ENCODE results near the gene PPFIBP1. TPM values are rescaled to one million over a fixed set of nuclear protein-coding genes. Genes with fewer than 3 reads are reported as not detected.
A peak's percentile ranks its signal among the peaks of the same experiment; 100 is the strongest.

The PPFIBP1 gene
- total RNA-seq, 1 donor from 2014 or later: 184 TPM

DNA sequence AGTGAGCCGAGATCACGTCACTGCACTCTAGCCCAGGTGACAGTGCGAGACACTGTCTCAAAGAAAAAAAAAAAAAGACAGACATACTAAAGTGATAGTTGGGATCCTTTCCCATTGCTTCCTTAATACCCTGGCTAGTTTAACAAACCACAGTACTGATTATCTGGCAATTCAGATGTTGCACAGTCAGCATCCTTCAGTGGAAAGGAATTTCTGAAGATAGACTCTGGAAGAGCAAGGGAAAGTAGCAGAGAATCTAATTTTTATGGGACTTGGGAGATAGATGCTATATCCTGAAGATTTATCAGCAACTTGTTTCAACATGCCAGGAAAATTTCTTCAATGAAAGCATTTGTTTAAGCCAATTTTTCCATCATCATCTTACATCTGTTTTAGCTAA lies 6.5 kb upstream of the PPFIBP1 start:
- no peak overlapping the region for H3K4me3 Mint-ChIP-seq (ENCODE audit: unreplicated experiment)
- no peaks in the 10 kb centered on the region for H3K9me3 Mint-ChIP-seq (ENCODE audit: unreplicated experiment)
- TF ChIP-seq, protein P1, sequence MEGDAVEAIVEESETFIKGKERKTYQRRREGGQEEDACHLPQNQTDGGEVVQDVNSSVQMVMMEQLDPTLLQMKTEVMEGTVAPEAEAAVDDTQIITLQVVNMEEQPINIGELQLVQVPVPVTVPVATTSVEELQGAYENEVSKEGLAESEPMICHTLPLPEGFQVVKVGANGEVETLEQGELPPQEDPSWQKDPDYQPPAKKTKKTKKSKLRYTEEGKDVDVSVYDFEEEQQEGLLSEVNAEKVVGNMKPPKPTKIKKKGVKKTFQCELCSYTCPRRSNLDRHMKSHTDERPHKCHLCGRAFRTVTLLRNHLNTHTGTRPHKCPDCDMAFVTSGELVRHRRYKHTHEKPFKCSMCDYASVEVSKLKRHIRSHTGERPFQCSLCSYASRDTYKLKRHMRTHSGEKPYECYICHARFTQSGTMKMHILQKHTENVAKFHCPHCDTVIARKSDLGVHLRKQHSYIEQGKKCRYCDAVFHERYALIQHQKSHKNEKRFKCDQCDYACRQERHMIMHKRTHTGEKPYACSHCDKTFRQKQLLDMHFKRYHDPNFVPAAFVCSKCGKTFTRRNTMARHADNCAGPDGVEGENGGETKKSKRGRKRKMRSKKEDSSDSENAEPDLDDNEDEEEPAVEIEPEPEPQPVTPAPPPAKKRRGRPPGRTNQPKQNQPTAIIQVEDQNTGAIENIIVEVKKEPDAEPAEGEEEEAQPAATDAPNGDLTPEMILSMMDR (IDR thresholded peaks at IDR 0.05; ENCODE audit: unreplicated experiment): no peak
- peaks cover 4% of the 10 kb centered on the region for H3K27me3 Mint-ChIP-seq (ENCODE audit: unreplicated experiment)
- DNase-seq (ENCODE audit: low spot score): no peak
- H3K36me3 Mint-ChIP-seq (ENCODE audit: low read depth, unreplicated experiment): no peaks in the 10 kb centered on the region
- no peak overlapping the region for H3K27ac Mint-ChIP-seq (ENCODE audit: unreplicated experiment)
- H3K4me1 Mint-ChIP-seq (ENCODE audit: unreplicated experiment): peaks cover 31% of the 10 kb centered on the region

DNA sequence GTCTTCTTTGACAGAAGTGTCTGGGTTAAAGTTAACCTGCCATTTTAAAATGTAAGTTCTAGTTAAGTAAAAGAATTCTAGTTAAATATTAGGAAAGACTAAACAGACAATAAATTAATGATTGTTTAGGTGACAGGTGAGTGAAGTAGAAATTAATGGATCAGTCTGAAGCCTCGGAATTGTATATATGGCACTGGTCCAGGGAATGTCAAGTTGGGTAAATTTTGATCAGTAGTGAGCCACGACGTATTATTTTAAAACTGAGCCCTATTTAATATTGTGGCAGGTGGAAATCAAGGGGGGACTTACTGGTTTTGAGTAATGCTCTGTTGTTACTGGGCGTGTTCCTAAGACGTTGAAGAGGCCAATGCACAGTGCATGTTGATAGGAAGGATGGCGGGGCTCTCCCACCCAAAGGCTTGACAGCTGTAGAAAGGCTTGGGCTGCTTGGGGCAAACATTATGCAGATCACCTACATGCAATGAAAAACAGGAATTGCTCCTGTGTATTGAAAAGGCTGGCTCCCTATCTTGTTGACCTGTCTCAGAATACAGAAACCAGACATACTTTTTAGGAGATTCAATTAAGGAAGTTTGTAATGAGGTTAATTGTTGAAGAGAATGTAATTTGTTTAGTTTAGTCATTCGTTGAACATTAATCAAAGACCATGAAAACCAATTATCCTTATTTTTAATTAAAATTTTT lies 5.9 kb upstream of the PPFIBP1 start:
- Mint-ChIP-seq H3K9me3 (ENCODE audit: unreplicated experiment) (no peaks in the 10 kb centered on the region), H3K36me3 (ENCODE audit: low read depth, unreplicated experiment) (no peaks in the 10 kb centered on the region), H3K4me3 (ENCODE audit: unreplicated experiment) (no peak overlapping the region), H3K27me3 (ENCODE audit: unreplicated experiment) (peaks cover 5% of the 10 kb centered on the region), H3K27ac (ENCODE audit: unreplicated experiment) (no peak overlapping the region), H3K4me1 (ENCODE audit: unreplicated experiment) (peaks cover 33% of the 10 kb centered on the region)
- TF ChIP-seq, protein P1 (IDR thresholded peaks at IDR 0.05; ENCODE audit: unreplicated experiment): no peak
- DNase-seq (ENCODE audit: low spot score): no peak

DNA sequence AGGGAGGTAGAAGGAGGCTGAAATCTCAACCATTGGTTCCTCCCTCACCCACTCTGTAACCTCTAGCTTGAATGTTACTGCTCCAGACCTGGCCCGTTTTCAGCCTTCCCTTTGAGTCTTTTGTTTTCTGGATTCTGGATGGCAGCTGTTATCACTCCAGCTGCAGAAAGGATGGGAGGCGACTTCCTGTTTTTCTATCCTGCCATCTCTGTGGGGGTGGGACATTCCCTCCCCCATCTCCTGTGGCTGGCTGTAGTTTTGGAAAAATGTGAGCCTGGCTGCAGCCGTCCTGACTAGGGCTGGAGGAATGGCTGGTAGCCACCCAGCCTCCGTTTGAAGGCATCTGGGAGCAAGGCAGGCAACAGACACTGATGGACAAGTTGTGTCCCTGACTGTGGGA lies 2.9 kb upstream of the PPFIBP1 start:
- peak; percentile 18 for DNase-seq (ENCODE audit: low spot score)
- Mint-ChIP-seq H3K36me3 (ENCODE audit: low read depth, unreplicated experiment) (no peaks in the 10 kb centered on the region), H3K27me3 (ENCODE audit: unreplicated experiment) (peaks cover 11% of the 10 kb centered on the region), H3K4me3 (ENCODE audit: unreplicated experiment) (peak overlapping the region; percentile 10), H3K9me3 (ENCODE audit: unreplicated experiment) (no peaks in the 10 kb centered on the region), H3K4me1 (ENCODE audit: unreplicated experiment) (peaks cover 52% of the 10 kb centered on the region), H3K27ac (ENCODE audit: unreplicated experiment) (peak overlapping the region; percentile 78)
- TF ChIP-seq, protein P1 (IDR thresholded peaks at IDR 0.05; ENCODE audit: unreplicated experiment): no peak

DNA sequence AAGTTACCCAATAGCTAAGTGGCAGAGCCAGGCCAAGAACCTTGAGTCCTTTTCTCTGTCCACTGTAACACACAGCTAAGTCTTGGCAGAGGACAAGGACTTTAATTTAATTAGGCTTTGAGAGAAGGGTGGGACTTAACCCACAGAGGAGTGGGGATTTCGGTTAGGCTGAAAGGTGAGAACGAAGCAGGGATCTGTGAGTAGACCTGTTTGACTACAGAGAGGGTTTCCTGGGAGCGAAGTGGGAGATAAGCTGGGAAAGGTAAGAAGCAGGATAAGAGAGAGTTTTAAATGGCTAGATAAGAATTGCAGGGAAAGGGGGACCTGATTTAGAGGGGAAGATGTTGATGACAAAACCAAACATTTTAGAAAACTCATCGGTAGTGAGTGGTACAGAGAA lies 2.0 kb upstream of the PPFIBP1 start:
- no peak for DNase-seq (ENCODE audit: low spot score)
- peak overlapping the region; percentile 11 for H3K4me3 Mint-ChIP-seq (ENCODE audit: unreplicated experiment)
- H3K36me3 Mint-ChIP-seq (ENCODE audit: low read depth, unreplicated experiment): no peaks in the 10 kb centered on the region
- H3K27me3 Mint-ChIP-seq (ENCODE audit: unreplicated experiment): peaks cover 11% of the 10 kb centered on the region
- peaks cover 57% of the 10 kb centered on the region for H3K4me1 Mint-ChIP-seq (ENCODE audit: unreplicated experiment)
- H3K9me3 Mint-ChIP-seq (ENCODE audit: unreplicated experiment): no peaks in the 10 kb centered on the region
- peak overlapping the region; percentile 79 for H3K27ac Mint-ChIP-seq (ENCODE audit: unreplicated experiment)
- TF ChIP-seq, protein P1 (IDR thresholded peaks at IDR 0.05; ENCODE audit: unreplicated experiment): no peak

DNA sequence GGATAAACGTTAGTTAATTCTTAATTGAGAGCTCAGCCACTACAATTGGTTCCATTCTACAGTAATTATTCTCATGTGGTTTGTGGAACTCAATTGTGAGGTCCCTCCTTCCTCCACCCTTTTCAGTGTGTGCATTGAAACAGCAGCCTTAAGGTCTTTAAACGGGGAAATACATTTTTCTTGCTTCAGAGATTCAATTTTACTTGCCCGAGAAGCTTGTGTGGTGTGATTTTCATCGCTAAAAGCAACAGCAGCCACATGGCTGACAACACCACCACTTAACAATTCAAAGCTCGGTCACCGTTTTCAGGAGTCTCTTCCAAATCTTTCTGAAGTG lies 733 bp upstream of the PPFIBP1 start:
- H3K27ac Mint-ChIP-seq (ENCODE audit: unreplicated experiment): peak overlapping the region; percentile 96

More for the DNA sequence above, 733 bp upstream of the PPFIBP1 start:
- peak overlapping the region; percentile 98 for H3K4me3 Mint-ChIP-seq (ENCODE audit: unreplicated experiment)
- DNase-seq (ENCODE audit: low spot score): no peak
- peaks cover 4% of the 10 kb centered on the region for H3K36me3 Mint-ChIP-seq (ENCODE audit: low read depth, unreplicated experiment)
- no peaks in the 10 kb centered on the region for H3K9me3 Mint-ChIP-seq (ENCODE audit: unreplicated experiment)
- peaks cover 11% of the 10 kb centered on the region for H3K27me3 Mint-ChIP-seq (ENCODE audit: unreplicated experiment)
- H3K4me1 Mint-ChIP-seq (ENCODE audit: unreplicated experiment): peaks cover 65% of the 10 kb centered on the region
- TF ChIP-seq, protein P1 (IDR thresholded peaks at IDR 0.05; ENCODE audit: unreplicated experiment): no peak
